GM18520 (cell line): Measurements from ENCODE around the gene MIER3.

ENCODE experiments used
- ATAC-seq: cut with Tn5 transposase; IDR thresholded peaks from one replicate; pipeline ENCODE4 v1.9.1; 2021; ENCODE audit not compliant: unreplicated experiment

MIER3 gene

DNA sequence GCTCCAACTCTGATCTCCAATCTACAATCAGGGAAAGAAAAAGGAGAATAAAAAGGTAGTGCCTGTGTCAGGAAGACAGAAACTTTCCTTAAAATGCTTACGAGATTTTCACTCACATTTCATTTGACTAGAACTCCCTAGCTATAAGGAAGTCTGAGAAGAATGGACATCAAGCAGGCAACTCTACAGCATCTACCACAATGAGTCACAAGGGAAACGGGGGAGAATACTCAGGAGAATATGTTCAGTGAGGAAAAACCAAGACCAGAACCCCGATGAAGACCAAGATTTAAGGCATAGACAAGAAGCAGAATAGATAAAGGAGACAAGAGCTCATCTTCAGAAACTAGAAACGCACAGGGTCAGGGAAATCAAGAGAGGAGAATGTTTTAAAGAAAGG, 51.5 kb downstream of the MIER3 start:
- ATAC-seq = no peak

DNA sequence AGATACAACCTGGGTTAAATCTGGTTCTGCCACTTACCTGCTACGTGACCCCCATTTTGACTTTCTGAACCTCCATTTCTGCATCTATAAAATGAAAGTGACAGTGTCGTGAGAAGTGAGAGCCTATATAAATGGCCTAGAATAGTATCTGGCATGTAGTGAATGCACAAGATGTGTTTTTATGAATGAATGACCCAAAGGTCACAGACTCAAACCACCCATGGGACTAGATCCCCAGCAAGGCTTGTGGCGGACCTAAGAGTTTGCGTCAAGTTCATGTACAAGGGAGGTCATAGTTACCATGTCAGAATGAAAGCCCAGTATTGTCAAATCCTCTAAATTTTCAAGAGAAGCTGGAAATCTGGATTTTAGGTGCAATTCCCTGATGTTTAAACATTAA, 53.7 kb downstream of the MIER3 start:
- ATAC-seq = no peak

DNA sequence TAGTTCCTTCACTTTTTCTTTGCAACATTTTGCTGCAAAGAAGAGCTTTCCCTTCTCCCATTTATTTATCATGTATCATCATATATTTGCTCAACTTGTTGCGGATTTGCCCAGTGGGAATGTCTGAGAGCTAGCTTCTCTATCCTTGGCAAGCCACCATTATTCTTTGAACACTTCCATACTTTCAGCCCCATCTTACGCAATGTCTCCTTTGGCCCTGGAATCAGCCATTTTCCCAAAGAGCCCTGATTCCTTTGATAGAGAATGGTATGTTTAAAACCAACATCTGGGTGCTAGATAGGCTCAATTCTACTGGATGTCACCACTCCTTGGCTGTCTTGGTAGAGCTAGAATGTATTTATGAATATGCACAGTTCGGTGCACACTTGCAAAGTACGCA, 55.2 kb downstream of the MIER3 start:
- no peak for ATAC-seq

DNA sequence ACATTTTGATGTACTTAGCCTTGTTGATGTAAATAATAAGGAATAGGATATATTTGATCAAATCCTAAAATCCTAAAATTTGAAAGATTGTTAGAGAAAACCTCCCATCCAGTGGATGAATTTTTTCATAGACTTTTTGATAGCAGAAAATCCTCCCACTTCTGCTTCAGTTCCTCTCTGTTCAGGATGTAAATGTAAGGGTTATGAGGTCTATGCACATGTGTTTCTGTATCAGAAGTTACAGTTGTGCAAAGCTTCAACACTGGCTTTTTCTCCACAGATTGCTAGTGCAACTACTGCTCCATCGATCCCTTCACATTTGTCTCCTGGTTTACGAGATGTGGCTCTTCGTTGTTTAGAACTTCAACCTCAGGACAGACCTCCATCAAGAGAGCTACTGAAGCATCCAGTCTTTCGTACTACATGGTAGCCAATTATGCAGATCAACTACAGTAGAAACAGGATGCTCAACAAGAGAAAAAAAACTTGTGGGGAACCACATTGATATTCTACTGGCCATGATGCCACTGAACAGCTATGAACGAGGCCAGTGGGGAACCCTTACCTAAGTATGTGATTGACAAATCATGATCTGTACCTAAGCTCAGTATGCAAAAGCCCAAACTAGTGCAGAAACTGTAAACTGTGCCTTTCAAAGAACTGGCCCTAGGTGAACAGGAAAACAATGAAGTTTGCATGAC, 58.5 kb downstream of the MIER3 start:
- ATAC-seq = no peak

DNA sequence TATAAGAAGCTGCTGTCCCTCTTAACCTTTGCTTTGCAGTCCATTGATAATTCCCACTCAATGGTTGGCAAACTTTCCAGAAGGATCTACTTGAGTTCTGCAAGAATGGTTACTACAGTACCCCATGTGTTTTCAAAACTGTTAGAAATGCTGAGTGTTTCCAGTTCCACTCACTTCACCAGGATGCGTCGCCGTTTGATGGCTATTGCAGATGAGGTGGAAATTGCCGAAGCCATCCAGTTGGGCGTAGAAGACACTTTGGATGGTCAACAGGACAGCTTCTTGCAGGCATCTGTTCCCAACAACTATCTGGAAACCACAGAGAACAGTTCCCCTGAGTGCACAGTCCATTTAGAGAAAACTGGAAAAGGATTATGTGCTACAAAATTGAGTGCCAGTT, 70.4 kb downstream of the MIER3 start:
- ATAC-seq = no peak

- no peak for ATAC-seq
Observed at GRCh38 chr5:56876327-56876726, 75.6 kb downstream of the MIER3 start.

- ATAC-seq = no peak
Observed at GRCh38 chr5:56873056-56873455, 78.9 kb downstream of the MIER3 start.

DNA sequence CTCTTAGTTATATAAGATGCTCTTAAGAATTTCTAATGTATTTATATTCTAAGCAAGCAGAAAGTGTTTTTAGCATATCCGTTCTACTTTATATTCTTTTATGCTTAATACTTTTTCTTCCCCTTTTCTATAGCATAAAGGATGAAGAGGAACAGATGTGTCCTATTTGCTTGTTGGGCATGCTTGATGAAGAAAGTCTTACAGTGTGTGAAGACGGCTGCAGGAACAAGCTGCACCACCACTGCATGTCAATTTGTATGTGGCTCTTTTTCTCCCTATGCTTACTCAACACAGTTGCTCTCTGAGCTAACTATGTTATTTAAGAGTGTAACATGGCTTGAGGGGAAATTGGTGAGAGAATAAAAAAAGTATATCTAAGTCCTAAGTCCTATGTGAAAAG, 80.1 kb downstream of the MIER3 start:
- ATAC-seq = no peak
